ENCODE results near the gene SYNJ2.

GRCh38 chr6:158026054-158026900, 44.6 kb downstream of the SYNJ2 start:
- TF ChIP-seq CTCF (IDR thresholded peaks at IDR 0.05; ENCODE audit: borderline replicate concordance, extremely low read depth, low read length, poor library complexity, severe bottlenecking), result peak; percentile 97
- no peak for TF ChIP-seq EZH2 (IDR thresholded peaks at IDR 0.05; ENCODE audit: borderline replicate concordance, low read depth, low read length, severe bottlenecking)
